ENCODE results near the gene CEACAM19. TPM values are rescaled to one million over a fixed set of nuclear protein-coding genes. Genes with fewer than 3 reads are reported as not detected.
A peak's percentile ranks its signal among the peaks of the same experiment; 100 is the strongest.

CEACAM19 gene
- total and polyA plus RNA-seq, 2 of the 8 experiments (the other 6 are each of a cell fraction or from before 2014, with no cell fraction given): 3.1 to 3.4 TPM

GRCh38 chr19:44705502-44706010 is 34.3 kb downstream of the CEACAM19 start:
- CTCF ChIA-PET (ENCODE audit: partially characterized antibody): interaction anchor here (0.6 to 1.9 kb wide), 7 partner anchors 8 to 79 kb away, joined by 3 to 6 read pairs (median 4); no protein-coding TSS in a partner anchor
- H3K23me2 ChIP-seq (ENCODE audit: low read depth, low read length): no peaks in the 10 kb centered on the region; the same call in 1 of the 2 replicates
- H3K9me3 ChIP-seq (ENCODE audit: insufficient read depth in 2 of 2, low read depth in 1 of 2, low read length in 1 of 2): no peaks in the 10 kb centered on the region
- H3K4ac ChIP-seq (replicated peaks; ENCODE audit: insufficient read length, low read depth, low read length): no peak overlapping the region
- no peak overlapping the region for H2BK5ac ChIP-seq (ENCODE audit: low read depth, low read length)
- H2BK20ac ChIP-seq (ENCODE audit: low read length): no peak overlapping the region
- no peak for DNase-seq (ENCODE audit: low read depth in 1 of 2, low spot score in 2 of 2)
- TF ChIP-seq JUN (IDR thresholded peaks at IDR 0.05; ENCODE audit: low read depth, low read length): no peak
- TF ChIP-seq SIN3A (conservative IDR thresholded peaks at IDR 0.05 in 1 of 2, IDR thresholded peaks at IDR 0.05 in 1 of 2; ENCODE audit: low read depth in 1 of 2, low read length in 2 of 2): no peak
- TF ChIP-seq SP1 (IDR thresholded peaks at IDR 0.05; ENCODE audit: low read depth, low read length): no peak
- H3K79me2 ChIP-seq (ENCODE audit: control insufficient read depth in 1 of 2, insufficient read depth in 2 of 2, low read length in 2 of 2): no peaks in the 10 kb centered on the region
- peak overlapping the region; percentile 80; the same call in 1 of the 2 replicates for H2BK12ac ChIP-seq (ENCODE audit: low read depth, low read length)
- H3K14ac ChIP-seq (ENCODE audit: insufficient read length): no peak overlapping the region
- no peak overlapping the region for H3K4me2 ChIP-seq (ENCODE audit: insufficient read depth in 1 of 2, low read depth in 2 of 2, low read length in 2 of 2)
- POLR2A ChIA-PET (ENCODE audit: partially characterized antibody): no interaction called here
- peak overlapping the region; percentile 30 for H4K91ac ChIP-seq (replicated peaks; ENCODE audit: insufficient read length, low read length)
- no peaks in the 10 kb centered on the region for H4K20me1 ChIP-seq (replicated peaks in 1 of 2; ENCODE audit: control insufficient read depth in 1 of 2, insufficient read depth in 2 of 2, low read length in 2 of 2)
- no peaks in the 10 kb centered on the region for H3K36me3 ChIP-seq (ENCODE audit: control insufficient read depth in 2 of 4, insufficient read depth in 4 of 4, low read length in 3 of 4)
- H3K18ac ChIP-seq (ENCODE audit: extremely low read depth, low read length): no peak overlapping the region
- WGBS, 2 experiments (ENCODE audit: extremely low coverage in 1 of 2, insufficient coverage in 1 of 2, insufficient read length in 1 of 2, insufficient replicate concordance in 2 of 2, low coverage in 1 of 2, low lambda C conversion rate in 2 of 2, missing lambda C conversion rate in 1 of 2): 86% methylated on average over 12 of the region's 12 CpGs; no CpG with 5 or more reads in 1 of the 2 experiments
- no peaks in the 10 kb centered on the region for H3K79me1 ChIP-seq (ENCODE audit: low read depth, low read length)
- no peak overlapping the region for H3K56ac ChIP-seq (replicated peaks; ENCODE audit: insufficient read length, low read depth, low read length)
- H3K4me3 ChIP-seq (ENCODE audit: extremely low read depth in 1 of 4, insufficient read depth in 2 of 4, low read depth in 3 of 4, low read length in 4 of 4): no peak overlapping the region
- no peak overlapping the region for H2BK120ac ChIP-seq (replicated peaks; ENCODE audit: low read depth, low read length)
- 0 out of 7 replicates have a peak, but pooled peaks cover 0 to 2% (median 0%) of the 10 kb centered on the region in 4 experiments for H3K27me3 ChIP-seq (replicated peaks in 1 of 4; ENCODE audit: control insufficient read depth in 3 of 4, extremely low read depth in 1 of 4, insufficient read depth in 3 of 4, low read length in 3 of 4)
- H2AK5ac ChIP-seq (ENCODE audit: low read depth, low read length): no peak overlapping the region
- no peak overlapping the region for H2AFZ ChIP-seq (ENCODE audit: low read length)
- no peak overlapping the region for H3K23ac ChIP-seq (ENCODE audit: insufficient read length)
- H3K9ac ChIP-seq (replicated peaks in 1 of 4; ENCODE audit: extremely low read depth in 1 of 4, low read depth in 3 of 4, low read length in 3 of 4): no peak overlapping the region
- no peak overlapping the region for H4K5ac ChIP-seq (ENCODE audit: insufficient read length, low read depth, low read length)
- no peak overlapping the region for H3K27ac ChIP-seq (ENCODE audit: low read depth, low read length)
- no peak overlapping the region for H2BK15ac ChIP-seq (ENCODE audit: low read length)
- H4K8ac ChIP-seq (ENCODE audit: extremely low read depth, insufficient read depth, low read length): no peak overlapping the region
- H3K4me1 ChIP-seq (replicated peaks in 1 of 4; ENCODE audit: control insufficient read depth in 3 of 4, insufficient read depth in 4 of 4, low read length in 3 of 4): no peaks in the 10 kb centered on the region; a peak in 1 of 7 replicates
- no peak for FAIRE-seq
